ENCODE results near the gene DHRSX. TPM values are rescaled to one million over a fixed set of nuclear protein-coding genes. Genes with fewer than 3 reads are reported as not detected.

DHRSX gene
- total and polyA plus RNA-seq, 2 donors (not counting 3 experiments of a cell fraction or from before 2014, with no cell fraction given): 27.1 to 37.7 TPM

DNA sequence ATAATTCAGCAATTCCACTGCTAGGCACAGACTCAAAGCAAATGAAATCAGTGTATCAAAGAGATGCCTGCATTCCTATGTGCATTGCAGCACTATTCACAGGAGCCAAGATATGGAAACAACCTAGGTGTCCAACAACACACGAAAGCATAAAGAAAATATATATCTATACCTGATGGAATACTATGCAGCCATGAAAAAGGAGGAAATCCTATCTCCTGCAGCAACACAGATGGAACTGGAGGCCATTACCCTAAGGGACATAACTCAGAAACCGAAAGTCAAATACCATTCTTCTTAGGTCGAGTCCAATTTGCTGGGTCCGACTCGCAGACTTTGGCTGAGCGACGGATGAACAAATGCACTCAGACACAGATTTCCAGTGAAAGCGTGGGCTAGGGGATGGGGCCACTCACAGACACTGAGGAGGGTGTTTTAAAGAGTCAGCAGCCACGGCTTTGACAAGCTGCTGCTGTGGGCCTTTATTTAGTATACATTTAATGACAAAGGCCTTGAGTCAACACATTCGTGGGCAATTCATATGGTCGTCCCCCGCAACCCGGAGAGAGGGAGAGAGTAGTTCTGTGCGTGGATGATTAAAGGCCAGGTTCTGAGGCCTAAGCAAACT is 93.8 kb downstream of the DHRSX start:
- intact Hi-C loops (cut with micrococcal nuclease): no loop called here
- CTCF ChIA-PET: no interaction called here
- Histone ChIP-seq H3K4me3 (replicated peaks in 1 of 3; ENCODE audit: insufficient read depth in 1 of 3, low read depth in 1 of 3, low read length in 3 of 3) (no peak overlapping the region), H3K4me1 (ENCODE audit: control insufficient read depth, extremely low read depth, insufficient read depth, low read length) (no peaks in the 10 kb centered on the region), H3K27me3 (ENCODE audit: control insufficient read depth in 2 of 2, insufficient read depth in 2 of 2, low read length in 2 of 2) (no peaks in the 10 kb centered on the region), H3K9me1 (replicated peaks; ENCODE audit: control insufficient read depth, extremely low read depth, insufficient read depth, low read length) (no peaks in the 10 kb centered on the region), H2AFZ (ENCODE audit: low read depth, low read length) (no peak overlapping the region), H3K79me2 (ENCODE audit: control insufficient read depth, insufficient read depth, low read length) (no peaks in the 10 kb centered on the region), H3K9ac (replicated peaks; ENCODE audit: extremely low read depth, insufficient read depth, low read length) (no peak overlapping the region), H3K36me3 (ENCODE audit: control insufficient read depth in 2 of 2, extremely low read depth in 1 of 2, insufficient read depth in 2 of 2, low read length in 2 of 2) (peaks cover 0 to 6% of the 10 kb centered on the region in 2 experiments), H4K20me1 (replicated peaks; ENCODE audit: control insufficient read depth, extremely low read depth, insufficient read depth, low read length) (no peaks in the 10 kb centered on the region), H3K4me2 (ENCODE audit: insufficient read depth, low read length) (no peak overlapping the region), H3K9me3 (replicated peaks; ENCODE audit: control insufficient read depth, insufficient read depth, low read length) (no peaks in the 10 kb centered on the region), H3K27ac (ENCODE audit: insufficient read depth, low read depth, low read length) (no peak overlapping the region)
- no peak for DNase-seq (ENCODE audit: low read depth, low spot score)
- no peak for FAIRE-seq
- BruUV-seq (replicated peaks): no TSS peak
- POLR2A ChIA-PET: no interaction called here
- dilution Hi-C loops (cut with MboI; ENCODE audit: extremely low pct_ligation_motif_present, low sequenced_read_pairs): no loop called here
- no peak for TF ChIP-seq FOS (IDR thresholded peaks at IDR 0.05; ENCODE audit: borderline replicate concordance, insufficient read depth, low read length)
- TF ChIP-seq, protein P1, sequence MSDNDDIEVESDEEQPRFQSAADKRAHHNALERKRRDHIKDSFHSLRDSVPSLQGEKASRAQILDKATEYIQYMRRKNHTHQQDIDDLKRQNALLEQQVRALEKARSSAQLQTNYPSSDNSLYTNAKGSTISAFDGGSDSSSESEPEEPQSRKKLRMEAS (IDR thresholded peaks at IDR 0.05; ENCODE audit: insufficient read depth, insufficient read length): no peak

DNA sequence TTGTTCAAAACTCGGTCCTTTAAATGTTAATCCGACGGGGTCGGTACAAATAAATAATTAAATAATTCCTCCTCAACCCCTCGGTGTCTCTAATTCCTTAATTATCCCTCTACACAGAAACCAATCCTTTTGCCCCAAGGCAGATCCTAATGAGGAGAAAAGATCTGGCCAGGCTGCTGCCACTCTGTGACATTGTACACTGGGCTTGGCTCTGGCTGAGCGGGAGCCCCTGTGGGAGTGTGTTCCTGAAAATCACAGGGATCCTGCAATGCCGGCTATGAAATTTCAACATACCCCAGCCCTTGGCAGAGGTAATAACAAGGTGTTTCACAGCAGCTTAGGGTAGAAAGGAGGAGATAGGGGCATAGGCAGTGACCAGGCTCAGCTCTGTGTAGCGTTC is 96.0 kb downstream of the DHRSX start:
- no peak overlapping the region for H3K4me2 ChIP-seq (ENCODE audit: insufficient read depth, low read length)
- no peak for FAIRE-seq

More for the DNA sequence above, 96.0 kb downstream of the DHRSX start:
- H4K20me1 ChIP-seq (replicated peaks; ENCODE audit: control insufficient read depth, extremely low read depth, insufficient read depth, low read length): no peaks in the 10 kb centered on the region
- ChIA-PET POLR2A (no interaction called here), CTCF (no interaction called here)
- DNase-seq (ENCODE audit: low read depth, low spot score): no peak
- TF ChIP-seq POLR2AphosphoS5 (IDR thresholded peaks at IDR 0.05; ENCODE audit: insufficient read depth, low read depth, low read length) (no peak), EZH2 (IDR thresholded peaks at IDR 0.05; ENCODE audit: borderline replicate concordance, low read depth, low read length, severe bottlenecking) (no peak), FOS (IDR thresholded peaks at IDR 0.05; ENCODE audit: borderline replicate concordance, insufficient read depth, low read length) (no peak), POLR2A (IDR thresholded peaks at IDR 0.05; ENCODE audit: low read depth, low read length) (no peak), JUN (IDR thresholded peaks at IDR 0.05; ENCODE audit: borderline replicate concordance, insufficient read depth, insufficient read length, low read depth) (no peak), GATA2 (IDR thresholded peaks at IDR 0.05; ENCODE audit: insufficient read depth, insufficient read length, low read depth, low read length) (no peak), MYC (IDR thresholded peaks at IDR 0.05; ENCODE audit: low read depth, low read length) (no peak)
- TF ChIP-seq, protein P2, sequence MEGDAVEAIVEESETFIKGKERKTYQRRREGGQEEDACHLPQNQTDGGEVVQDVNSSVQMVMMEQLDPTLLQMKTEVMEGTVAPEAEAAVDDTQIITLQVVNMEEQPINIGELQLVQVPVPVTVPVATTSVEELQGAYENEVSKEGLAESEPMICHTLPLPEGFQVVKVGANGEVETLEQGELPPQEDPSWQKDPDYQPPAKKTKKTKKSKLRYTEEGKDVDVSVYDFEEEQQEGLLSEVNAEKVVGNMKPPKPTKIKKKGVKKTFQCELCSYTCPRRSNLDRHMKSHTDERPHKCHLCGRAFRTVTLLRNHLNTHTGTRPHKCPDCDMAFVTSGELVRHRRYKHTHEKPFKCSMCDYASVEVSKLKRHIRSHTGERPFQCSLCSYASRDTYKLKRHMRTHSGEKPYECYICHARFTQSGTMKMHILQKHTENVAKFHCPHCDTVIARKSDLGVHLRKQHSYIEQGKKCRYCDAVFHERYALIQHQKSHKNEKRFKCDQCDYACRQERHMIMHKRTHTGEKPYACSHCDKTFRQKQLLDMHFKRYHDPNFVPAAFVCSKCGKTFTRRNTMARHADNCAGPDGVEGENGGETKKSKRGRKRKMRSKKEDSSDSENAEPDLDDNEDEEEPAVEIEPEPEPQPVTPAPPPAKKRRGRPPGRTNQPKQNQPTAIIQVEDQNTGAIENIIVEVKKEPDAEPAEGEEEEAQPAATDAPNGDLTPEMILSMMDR (IDR thresholded peaks at IDR 0.05; ENCODE audit: extremely low read depth in 1 of 2, insufficient read depth in 1 of 2, low read depth in 1 of 2, low read length in 2 of 2): no peak
- TF ChIP-seq, protein P1 (IDR thresholded peaks at IDR 0.05; ENCODE audit: insufficient read depth, insufficient read length): no peak
- dilution Hi-C loops (cut with MboI; ENCODE audit: extremely low pct_ligation_motif_present, low sequenced_read_pairs): no loop called here
- no peak overlapping the region for H3K27ac ChIP-seq (ENCODE audit: insufficient read depth, low read depth, low read length)
- no peaks in the 10 kb centered on the region for H3K9me1 ChIP-seq (replicated peaks; ENCODE audit: control insufficient read depth, extremely low read depth, insufficient read depth, low read length)
- intact Hi-C loops (cut with micrococcal nuclease): no loop called here
- H3K79me2 ChIP-seq (ENCODE audit: control insufficient read depth, insufficient read depth, low read length): no peaks in the 10 kb centered on the region
- H3K27me3 ChIP-seq (ENCODE audit: control insufficient read depth in 2 of 2, insufficient read depth in 2 of 2, low read length in 2 of 2): no peaks in the 10 kb centered on the region
- H3K9me3 ChIP-seq (replicated peaks; ENCODE audit: control insufficient read depth, insufficient read depth, low read length): no peaks in the 10 kb centered on the region
- no peak overlapping the region for H3K9ac ChIP-seq (replicated peaks; ENCODE audit: extremely low read depth, insufficient read depth, low read length)
- H2AFZ ChIP-seq (ENCODE audit: low read depth, low read length): no peak overlapping the region
- BruUV-seq (replicated peaks): no TSS peak
- no peaks in the 10 kb centered on the region for H3K4me1 ChIP-seq (ENCODE audit: control insufficient read depth, extremely low read depth, insufficient read depth, low read length)
- H3K4me3 ChIP-seq (replicated peaks in 1 of 3; ENCODE audit: insufficient read depth in 1 of 3, low read depth in 1 of 3, low read length in 3 of 3): no peak overlapping the region
- H3K36me3 ChIP-seq (ENCODE audit: control insufficient read depth in 2 of 2, extremely low read depth in 1 of 2, insufficient read depth in 2 of 2, low read length in 2 of 2): peaks cover 0 to 6% of the 10 kb centered on the region in 2 experiments

Measured in endothelial cell of umbilical vein (primary cell).